Measurements from ENCODE around the gene CRYGS. TPM values are rescaled to one million over a fixed set of nuclear protein-coding genes. Genes with fewer than 3 reads are reported as not detected.
A peak's percentile ranks its signal among the peaks of the same experiment; 100 is the strongest.
"Not testable (repeated sequence)": the region's sequence is repeated elsewhere in the genome, so short reads cannot be mapped to it uniquely, and the experiment has no call there.

The CRYGS gene
- total and polyA plus RNA-seq, 4 donors, result 1.2 to 5.8 (median 2.8) TPM

GRCh38 chr3:186502138-186502948, 41.8 kb downstream of the CRYGS start:
- Histone ChIP-seq H3K9ac (ENCODE audit: insufficient read depth in 1 of 2, low read length in 2 of 2) (no peak overlapping the region), H3K27me3 (ENCODE audit: control insufficient read depth in 3 of 3, insufficient read depth in 3 of 3, low read length in 2 of 3) (no peaks in the 10 kb centered on the region), H3K4me3 (no peak overlapping the region), H3K4me1 (ENCODE audit: control insufficient read depth in 5 of 5, insufficient read depth in 5 of 5, low read length in 5 of 5) (peaks cover 0 to 4% (median 0%) of the 10 kb centered on the region in 5 donors), H3K27ac (ENCODE audit: low read depth in 1 of 2, low read length in 1 of 2) (no peak overlapping the region), H3K36me3 (ENCODE audit: control insufficient read depth in 4 of 4, insufficient read depth in 4 of 4, low read length in 4 of 4) (no peaks in the 10 kb centered on the region), H3K9me3 (ENCODE audit: control insufficient read depth in 4 of 4, insufficient read depth in 3 of 4, low read length in 3 of 4) (peaks cover 0 to 3% (median 0%) of the 10 kb centered on the region in 4 donors)
- WGBS, 2 donors, result 49 to 58% methylated on average over 5 of the region's 5 CpGs
- DNase-seq, result peak in 1 of 3 donors; percentile 35
- no peak for TF ChIP-seq CTCF (IDR thresholded peaks at IDR 0.05; ENCODE audit: control extremely low read depth, extremely low read depth)
- no peak for ATAC-seq (ENCODE audit: insufficient read depth, low FRiP score)

GRCh38 chr3:186499949-186500348, 44.2 kb downstream of the CRYGS start:
- not testable (repeated sequence) for H3K4me1 ChIP-seq (ENCODE audit: control insufficient read depth in 5 of 5, insufficient read depth in 5 of 5, low read length in 5 of 5); ATAC-seq (ENCODE audit: insufficient read depth, low FRiP score); H3K36me3 ChIP-seq (ENCODE audit: control insufficient read depth in 4 of 4, insufficient read depth in 4 of 4, low read length in 4 of 4); H3K27ac ChIP-seq (ENCODE audit: low read depth in 1 of 2, low read length in 1 of 2); DNase-seq; H3K27me3 ChIP-seq (ENCODE audit: control insufficient read depth in 3 of 3, insufficient read depth in 3 of 3, low read length in 2 of 3); H3K9me3 ChIP-seq (ENCODE audit: control insufficient read depth in 4 of 4, insufficient read depth in 3 of 4, low read length in 3 of 4); H3K9ac ChIP-seq (ENCODE audit: insufficient read depth in 1 of 2, low read length in 2 of 2); H3K4me3 ChIP-seq
- WGBS, 2 donors, result 56 to 70% methylated on average over 3 of the region's 3 CpGs

- H3K4me3 ChIP-seq; H3K36me3 ChIP-seq (ENCODE audit: control insufficient read depth in 4 of 4, insufficient read depth in 4 of 4, low read length in 4 of 4); H3K4me1 ChIP-seq (ENCODE audit: control insufficient read depth in 5 of 5, insufficient read depth in 5 of 5, low read length in 5 of 5); ATAC-seq (ENCODE audit: insufficient read depth, low FRiP score); H3K27me3 ChIP-seq (ENCODE audit: control insufficient read depth in 3 of 3, insufficient read depth in 3 of 3, low read length in 2 of 3); H3K9ac ChIP-seq (ENCODE audit: insufficient read depth in 1 of 2, low read length in 2 of 2); H3K9me3 ChIP-seq (ENCODE audit: control insufficient read depth in 4 of 4, insufficient read depth in 3 of 4, low read length in 3 of 4); DNase-seq; H3K27ac ChIP-seq (ENCODE audit: low read depth in 1 of 2, low read length in 1 of 2): not testable (repeated sequence)
- WGBS, 2 donors, result 97 to 99% methylated on average over 2 of the region's 2 CpGs
Measured at GRCh38 chr3:186498022-186498421, 46.2 kb downstream of the CRYGS start.

- DNase-seq, result no peak
- no peaks in the 10 kb centered on the region for H3K27me3 ChIP-seq (ENCODE audit: control insufficient read depth in 3 of 3, insufficient read depth in 3 of 3, low read length in 2 of 3)
- no peak overlapping the region for H3K4me3 ChIP-seq
- H3K9ac ChIP-seq (ENCODE audit: insufficient read depth in 1 of 2, low read length in 2 of 2), result no peak overlapping the region
- H3K4me1 ChIP-seq (ENCODE audit: control insufficient read depth in 5 of 5, insufficient read depth in 5 of 5, low read length in 5 of 5), result peaks cover 0 to 5% (median 0%) of the 10 kb centered on the region in 5 donors
- peaks cover 0 to 3% (median 0%) of the 10 kb centered on the region in 4 donors for H3K9me3 ChIP-seq (ENCODE audit: control insufficient read depth in 4 of 4, insufficient read depth in 3 of 4, low read length in 3 of 4)
- no peaks in the 10 kb centered on the region for H3K36me3 ChIP-seq (ENCODE audit: control insufficient read depth in 4 of 4, insufficient read depth in 4 of 4, low read length in 4 of 4)
- no peak for ATAC-seq (ENCODE audit: insufficient read depth, low FRiP score)
- H3K27ac ChIP-seq (ENCODE audit: low read depth in 1 of 2, low read length in 1 of 2), result no peak overlapping the region
- WGBS, 2 donors, result 87 to 94% methylated on average over 4 of the region's 4 CpGs
- no peak for TF ChIP-seq CTCF (IDR thresholded peaks at IDR 0.05; ENCODE audit: control extremely low read depth, extremely low read depth)
Measured at GRCh38 chr3:186497608-186498007, 46.6 kb downstream of the CRYGS start.

Measured in lung (tissue), 12 donors.